Thoracic aorta (tissue), 2 donors: ENCODE results near the gene NUSAP1. TPM values are rescaled to one million over a fixed set of nuclear protein-coding genes. Genes with fewer than 3 reads are reported as not detected.
"Not testable (repeated sequence)": the region's sequence is repeated elsewhere in the genome, so short reads cannot be mapped to it uniquely, and the experiment has no call there.

Experiments
- ATAC-seq: fragments of 150-250 bp; one replicate; pipeline ENCODE4 v1.8.0; 2017; ENCODE audit warnings: low read depth; ENCODE audit not compliant: insufficient number of reproducible peaks, low FRiP score
- DNase-seq: peaks from one replicate; pipeline ENCODE4 v3.0.0-alpha.2; 2020; ENCODE audit warnings: low spot score
- H3K27ac ChIP-seq, 2 donors: fragments of 200-600 bp; sonication (generic); 1 replicate in 1 of 2; 2 replicates in 1 of 2; pipeline ENCODE4 v1.5.1; 2016; ENCODE audit warnings: mild to moderate bottlenecking in 2 of 2, moderate library complexity in 2 of 2
- H3K27me3 ChIP-seq: fragments of 200-600 bp; sonication (generic); replicated peaks from 2 replicates; pipeline ENCODE4 v1.6.0; 2016; ENCODE audit warnings: mild to moderate bottlenecking; ENCODE audit not compliant: insufficient read depth
- H3K36me3 ChIP-seq: fragments of 200-600 bp; sonication (generic); one replicate; pipeline ENCODE4 v1.5.1; 2016
- H3K4me1 ChIP-seq, 2 donors: fragments of 200-600 bp; sonication (generic); 1 replicate in 1 of 2; 2 replicates in 1 of 2; pipeline versions ENCODE4 v1.5.1 to v1.6.0; 2016; ENCODE audit warnings: low read depth in 2 of 2, mild to moderate bottlenecking in 1 of 2; ENCODE audit not compliant: control insufficient read depth in 1 of 2
- H3K4me3 ChIP-seq: fragments of 200-600 bp; sonication (generic); 2 replicates; pipeline ENCODE4 v1.5.1; 2016; ENCODE audit warnings: mild to moderate bottlenecking
- H3K9me3 ChIP-seq: fragments of 200-600 bp; sonication (generic); 2 replicates; pipeline ENCODE4 v1.5.1; 2016
- total RNA-seq, 2 donors: library from RNA; depleted of rRNA; stranded (reverse); fragments of >200 nt; gene quantifications; one replicate each; pipeline versions ENCODE4 v1.1.0 to v1.2.3, GENCODE V29; 2016
- TF ChIP-seq, protein P1 (sequence below): fragments of 200-600 bp; sonication (generic); IDR thresholded peaks from one replicate; pipeline ENCODE4 v1.5.1; 2019; ENCODE audit warnings: antibody characterized with exemption

NUSAP1 gene
- total RNA-seq, 2 donors from 2014 or later: 1.4 to 5.7 TPM

DNA sequence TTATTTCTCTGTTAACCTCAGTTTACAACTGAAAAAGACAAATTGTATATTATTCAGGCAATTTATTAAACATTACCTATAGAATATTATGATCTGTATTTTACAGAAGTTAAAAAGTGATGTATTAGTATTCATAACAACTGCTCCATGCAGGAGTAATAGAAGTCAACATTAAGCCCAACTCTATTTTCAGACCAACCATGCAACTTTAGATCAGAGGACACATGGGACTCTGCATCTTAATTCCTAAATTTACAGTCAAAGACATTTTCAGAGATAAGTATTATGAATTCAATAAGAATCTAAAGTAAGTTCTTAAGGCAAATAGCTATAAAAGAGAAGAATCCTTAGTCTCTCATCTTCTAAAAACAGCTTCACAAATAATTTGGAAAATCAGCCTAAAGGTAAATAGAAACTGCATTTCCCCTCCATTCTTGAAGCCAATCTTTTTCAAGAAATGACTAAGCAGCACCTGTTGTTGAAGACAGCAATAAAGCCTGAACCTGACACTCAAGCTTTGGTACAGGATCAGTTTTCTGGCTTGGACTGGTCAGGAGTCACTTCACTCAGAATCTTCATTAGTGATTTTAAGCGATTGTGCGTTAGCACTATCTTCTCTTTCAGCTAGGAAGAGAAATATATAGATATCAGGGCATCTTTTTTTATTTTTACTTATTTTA, 23.3 kb upstream of the NUSAP1 start:
- H3K4me1 ChIP-seq: no peaks in the 10 kb centered on the region
- H3K27me3 ChIP-seq: no peaks in the 10 kb centered on the region
- no peaks in the 10 kb centered on the region for H3K36me3 ChIP-seq
- ATAC-seq (no peak), DNase-seq (no peak)
- TF ChIP-seq, protein P1, sequence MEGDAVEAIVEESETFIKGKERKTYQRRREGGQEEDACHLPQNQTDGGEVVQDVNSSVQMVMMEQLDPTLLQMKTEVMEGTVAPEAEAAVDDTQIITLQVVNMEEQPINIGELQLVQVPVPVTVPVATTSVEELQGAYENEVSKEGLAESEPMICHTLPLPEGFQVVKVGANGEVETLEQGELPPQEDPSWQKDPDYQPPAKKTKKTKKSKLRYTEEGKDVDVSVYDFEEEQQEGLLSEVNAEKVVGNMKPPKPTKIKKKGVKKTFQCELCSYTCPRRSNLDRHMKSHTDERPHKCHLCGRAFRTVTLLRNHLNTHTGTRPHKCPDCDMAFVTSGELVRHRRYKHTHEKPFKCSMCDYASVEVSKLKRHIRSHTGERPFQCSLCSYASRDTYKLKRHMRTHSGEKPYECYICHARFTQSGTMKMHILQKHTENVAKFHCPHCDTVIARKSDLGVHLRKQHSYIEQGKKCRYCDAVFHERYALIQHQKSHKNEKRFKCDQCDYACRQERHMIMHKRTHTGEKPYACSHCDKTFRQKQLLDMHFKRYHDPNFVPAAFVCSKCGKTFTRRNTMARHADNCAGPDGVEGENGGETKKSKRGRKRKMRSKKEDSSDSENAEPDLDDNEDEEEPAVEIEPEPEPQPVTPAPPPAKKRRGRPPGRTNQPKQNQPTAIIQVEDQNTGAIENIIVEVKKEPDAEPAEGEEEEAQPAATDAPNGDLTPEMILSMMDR: no peak
- H3K9me3 ChIP-seq: no peaks in the 10 kb centered on the region
- H3K27ac ChIP-seq: no peak overlapping the region
- no peak overlapping the region for H3K4me3 ChIP-seq

DNA sequence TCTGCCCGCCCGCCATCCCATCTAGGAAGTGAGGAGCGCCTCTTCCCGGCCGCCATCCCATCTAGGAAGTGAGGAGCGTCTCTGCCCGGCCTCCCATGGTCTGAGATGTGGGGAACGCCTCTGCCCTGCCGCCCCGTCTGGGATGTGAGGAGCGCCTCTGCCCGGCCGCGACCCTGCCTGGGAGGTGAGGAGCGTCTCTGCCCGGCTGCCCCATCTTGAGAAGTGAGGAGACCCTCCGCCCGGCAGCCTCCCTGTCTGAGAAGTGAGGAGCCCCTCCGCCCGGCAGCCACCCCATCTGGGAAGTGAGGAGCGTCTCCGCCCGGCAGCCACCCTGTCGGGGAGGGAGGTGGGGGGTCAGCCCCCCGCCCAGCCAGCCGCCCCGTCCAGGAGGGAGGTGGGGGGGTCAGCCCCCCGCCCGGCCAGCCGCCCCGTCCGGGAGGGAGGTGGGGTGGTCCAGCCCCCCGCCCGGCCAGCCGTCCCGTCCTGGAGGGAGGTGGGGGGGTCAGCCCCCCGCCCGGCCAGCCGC, 11.8 kb upstream of the NUSAP1 start:
- ATAC-seq, H3K27me3 ChIP-seq, H3K9me3 ChIP-seq: not testable (repeated sequence)

DNA sequence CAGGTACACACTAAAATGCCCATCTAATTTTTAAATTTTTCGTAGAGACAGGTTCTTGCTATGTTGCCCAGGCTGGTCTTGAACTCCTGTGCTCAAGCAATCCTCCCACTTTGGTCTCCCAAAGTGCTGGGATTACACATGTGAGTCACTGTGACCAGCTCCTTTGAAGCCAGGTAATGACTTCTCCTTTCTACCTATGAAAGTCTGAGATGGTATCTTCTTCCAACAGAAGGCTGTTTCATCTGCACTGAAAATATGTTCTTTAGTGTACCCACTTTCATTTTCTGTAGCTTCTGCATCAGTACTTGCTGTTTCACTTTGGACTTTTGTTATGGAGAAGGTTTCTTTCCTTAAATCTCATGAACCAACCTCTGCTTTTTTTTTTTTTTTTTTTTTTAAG, 9.1 kb upstream of the NUSAP1 start:
- DNase-seq: no peak
- Histone ChIP-seq H3K27me3 (no peaks in the 10 kb centered on the region), H3K4me3 (no peak overlapping the region), H3K9me3 (no peaks in the 10 kb centered on the region), H3K4me1 (no peaks in the 10 kb centered on the region), H3K27ac (no peak overlapping the region), H3K36me3 (no peaks in the 10 kb centered on the region)
- no peak for ATAC-seq
- TF ChIP-seq, protein P1: no peak

More for the DNA sequence above, 11.8 kb upstream of the NUSAP1 start:
- H3K4me1 ChIP-seq, H3K36me3 ChIP-seq, DNase-seq, H3K27ac ChIP-seq, H3K4me3 ChIP-seq: not testable (repeated sequence)

DNA sequence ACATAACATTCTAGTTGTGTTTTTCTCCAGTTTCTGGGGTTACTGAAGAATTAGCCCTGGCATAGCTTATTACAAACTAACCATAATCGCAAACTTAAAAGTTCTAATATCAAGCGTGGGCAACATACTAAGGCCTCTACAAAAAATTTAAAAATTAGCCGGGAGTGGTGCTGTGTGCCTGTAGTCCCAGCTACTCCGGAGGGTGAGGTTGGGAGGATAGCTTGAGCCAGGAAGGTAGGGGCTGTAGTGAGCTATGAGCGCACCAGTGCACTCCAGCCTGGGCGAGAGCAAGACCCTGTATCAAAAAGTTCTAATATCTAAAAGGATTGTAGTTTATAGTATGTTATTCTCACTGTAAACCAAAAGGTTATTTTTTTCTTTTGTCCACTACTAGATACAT, 1.4 kb upstream of the NUSAP1 start:
- Histone ChIP-seq H3K4me1 (no peaks in the 10 kb centered on the region), H3K27me3 (no peaks in the 10 kb centered on the region), H3K9me3 (no peaks in the 10 kb centered on the region), H3K4me3 (no peak overlapping the region), H3K36me3 (no peaks in the 10 kb centered on the region), H3K27ac (no peak overlapping the region)
- no peak for ATAC-seq
- no peak for DNase-seq
- TF ChIP-seq, protein P1: no peak

DNA sequence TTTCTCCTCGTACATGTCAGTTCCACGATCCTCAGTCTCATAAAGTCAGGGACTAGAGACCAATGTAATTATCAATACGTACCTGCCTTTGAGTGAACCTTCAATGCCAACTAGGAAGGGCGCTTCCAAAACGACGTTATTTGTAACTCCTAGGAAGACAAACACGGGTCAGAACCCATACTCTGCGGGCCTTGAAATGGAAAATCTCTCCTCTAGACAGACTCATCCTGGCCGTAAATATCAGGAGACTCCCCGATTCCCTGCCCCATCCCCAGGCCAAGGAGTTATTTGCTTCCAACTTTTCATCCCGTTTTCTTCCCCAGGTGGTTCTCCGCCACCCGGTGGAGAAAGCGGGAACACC, 868 bp upstream of the NUSAP1 start:
- no peaks in the 10 kb centered on the region for H3K36me3 ChIP-seq
- peak; percentile 47 for ATAC-seq
- DNase-seq: no peak
- H3K4me3 ChIP-seq: peak overlapping the region; percentile 76
- no peaks in the 10 kb centered on the region for H3K9me3 ChIP-seq
- H3K27me3 ChIP-seq: no peaks in the 10 kb centered on the region
- TF ChIP-seq, protein P1: peak; percentile 76
- no peaks in the 10 kb centered on the region for H3K4me1 ChIP-seq
- H3K27ac ChIP-seq: no peak overlapping the region
